Measurements from ENCODE around the gene TMEM201. TPM values are rescaled to one million over a fixed set of nuclear protein-coding genes. Genes with fewer than 3 reads are reported as not detected.

Gene TMEM201
- total RNA-seq, 1 donor from 2014 or later = 1.9 TPM

GRCh38 chr1:9593492-9594465 lies 5.1 kb downstream of the TMEM201 start:
- Histone ChIP-seq H3K4me1 (peaks cover 56% of the 10 kb centered on the region), H3K79me2 (ENCODE audit: low read depth) (peaks cover 69% of the 10 kb centered on the region), H2AFZ (replicated peaks) (no peak overlapping the region), H3K9ac (no peak overlapping the region), H3K4me2 (peak overlapping the region; percentile 66), H3F3A (ENCODE audit: low read depth) (peaks cover 31% of the 10 kb centered on the region), H3K27me3 (no peaks in the 10 kb centered on the region), H4K20me1 (ENCODE audit: low read depth) (peaks cover 78% of the 10 kb centered on the region), H3K36me3 (no peaks in the 10 kb centered on the region), H3K9me3 (ENCODE audit: low read depth) (no peaks in the 10 kb centered on the region), H3K4me3 (peak overlapping the region; percentile 24), H3K27ac (peak overlapping the region; percentile 18)
- H3K4me1 Mint-ChIP-seq = peaks cover 48% of the 10 kb centered on the region
- no peak for TF ChIP-seq EZH2 (IDR thresholded peaks at IDR 0.05)
- no peak overlapping the region for H3K27ac Mint-ChIP-seq
- peak; percentile 96 for DNase-seq (ENCODE audit: low spot score)
- peak overlapping the region; percentile 61 for H3K4me3 Mint-ChIP-seq
- peaks cover 6% of the 10 kb centered on the region for H3K36me3 Mint-ChIP-seq
- peaks cover 8% of the 10 kb centered on the region for H3K27me3 Mint-ChIP-seq (ENCODE audit: insufficient read depth, low read depth)
- no peaks in the 10 kb centered on the region for H3K9me3 Mint-ChIP-seq

GRCh38 chr1:9594471-9595155 lies 5.9 kb downstream of the TMEM201 start:
- Mint-ChIP-seq H3K36me3 (peaks cover 6% of the 10 kb centered on the region), H3K4me1 (peaks cover 47% of the 10 kb centered on the region), H3K4me3 (no peak overlapping the region), H3K9me3 (no peaks in the 10 kb centered on the region), H3K27me3 (ENCODE audit: insufficient read depth, low read depth) (peaks cover 8% of the 10 kb centered on the region), H3K27ac (no peak overlapping the region)
- H3K36me3 ChIP-seq = no peaks in the 10 kb centered on the region
- H3K27ac ChIP-seq = no peak overlapping the region
- TF ChIP-seq EZH2 (IDR thresholded peaks at IDR 0.05) = no peak
- TF ChIP-seq CTCF (IDR thresholded peaks at IDR 0.05) = no peak
- TF ChIP-seq EZH2phosphoT487 (IDR thresholded peaks at IDR 0.05) = no peak
- H2AFZ ChIP-seq (replicated peaks) = no peak overlapping the region
- no peak overlapping the region for H3K9ac ChIP-seq
- H3K27me3 ChIP-seq = no peaks in the 10 kb centered on the region
- H3K4me3 ChIP-seq = no peak overlapping the region
- H3K4me2 ChIP-seq = peak overlapping the region; percentile 66
- no peak for DNase-seq (ENCODE audit: low spot score)
- H4K20me1 ChIP-seq (ENCODE audit: low read depth) = peaks cover 73% of the 10 kb centered on the region
- H3K9me3 ChIP-seq (ENCODE audit: low read depth) = no peaks in the 10 kb centered on the region
- peaks cover 62% of the 10 kb centered on the region for H3K79me2 ChIP-seq (ENCODE audit: low read depth)
- H3K4me1 ChIP-seq = peaks cover 55% of the 10 kb centered on the region
- H3F3A ChIP-seq (ENCODE audit: low read depth) = peaks cover 31% of the 10 kb centered on the region

- Mint-ChIP-seq H3K4me3 (no peak overlapping the region), H3K9me3 (no peaks in the 10 kb centered on the region), H3K27me3 (ENCODE audit: insufficient read depth, low read depth) (peaks cover 6% of the 10 kb centered on the region), H3K4me1 (peaks cover 41% of the 10 kb centered on the region), H3K36me3 (peaks cover 6% of the 10 kb centered on the region), H3K27ac (no peak overlapping the region)
- Histone ChIP-seq H3K9me3 (ENCODE audit: low read depth) (no peaks in the 10 kb centered on the region), H3K4me1 (peaks cover 48% of the 10 kb centered on the region), H3K4me2 (no peak overlapping the region), H3K79me2 (ENCODE audit: low read depth) (peaks cover 55% of the 10 kb centered on the region), H3K27ac (no peak overlapping the region), H2AFZ (replicated peaks) (no peak overlapping the region), H3K27me3 (no peaks in the 10 kb centered on the region), H3K4me3 (no peak overlapping the region), H3F3A (ENCODE audit: low read depth) (peaks cover 31% of the 10 kb centered on the region), H4K20me1 (ENCODE audit: low read depth) (peaks cover 65% of the 10 kb centered on the region), H3K9ac (no peak overlapping the region), H3K36me3 (no peaks in the 10 kb centered on the region)
- DNase-seq (ENCODE audit: low spot score) = no peak
- TF ChIP-seq CTCF (IDR thresholded peaks at IDR 0.05) (no peak), EZH2phosphoT487 (IDR thresholded peaks at IDR 0.05) (no peak), EZH2 (IDR thresholded peaks at IDR 0.05) (no peak)
Observed at GRCh38 chr1:9595156-9595967, 6.7 kb downstream of the TMEM201 start.
